Dedifferentiated amniotic fluid mesenchymal stem cell (primary cell): ENCODE measurements around the gene XPO4.

Experiments
- DNase-seq: peaks from one replicate; pipeline ENCODE4 v3.0.0-alpha.2; 2016; ENCODE audit errors: extremely low spot score

XPO4 gene

DNA sequence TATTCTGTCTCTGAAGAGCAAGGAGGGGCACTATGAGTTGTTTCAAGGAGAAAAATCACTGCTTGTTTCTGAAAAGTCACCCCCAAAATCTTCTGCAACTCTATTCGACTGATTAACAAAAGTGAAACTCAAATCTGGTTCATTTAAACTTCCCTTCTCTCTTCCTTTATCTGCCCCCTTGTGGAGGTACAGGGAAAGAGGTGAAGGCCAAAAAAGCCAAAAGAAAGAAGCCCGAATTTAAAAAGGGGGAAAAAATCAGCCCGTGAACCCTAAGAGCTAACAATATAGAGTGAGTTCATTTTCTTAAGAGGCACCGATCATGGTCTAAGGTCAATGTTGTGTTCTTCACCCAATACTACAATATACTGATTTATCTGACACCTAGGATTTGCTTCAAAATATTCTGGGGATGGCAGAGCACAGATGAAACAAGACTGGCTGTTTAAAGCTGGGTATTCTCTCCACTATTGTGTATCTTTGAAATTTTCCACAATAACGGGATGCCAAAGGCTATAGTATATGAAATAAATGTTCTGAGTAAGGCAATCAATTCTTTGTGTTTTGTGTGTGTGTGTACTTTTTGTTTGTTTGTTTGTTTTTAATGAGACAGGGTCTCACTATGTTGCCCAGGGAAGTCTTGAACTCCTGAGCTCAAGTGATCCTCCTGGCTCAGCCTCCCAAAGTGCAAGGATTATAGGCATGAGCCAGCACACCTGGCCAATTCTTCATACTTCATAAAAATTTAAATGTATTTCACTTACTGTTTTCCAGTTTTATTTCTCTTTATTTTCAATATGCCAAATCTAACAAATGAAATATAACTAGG, 73.8 kb downstream of the XPO4 start:
- DNase-seq: peak; percentile 80

DNA sequence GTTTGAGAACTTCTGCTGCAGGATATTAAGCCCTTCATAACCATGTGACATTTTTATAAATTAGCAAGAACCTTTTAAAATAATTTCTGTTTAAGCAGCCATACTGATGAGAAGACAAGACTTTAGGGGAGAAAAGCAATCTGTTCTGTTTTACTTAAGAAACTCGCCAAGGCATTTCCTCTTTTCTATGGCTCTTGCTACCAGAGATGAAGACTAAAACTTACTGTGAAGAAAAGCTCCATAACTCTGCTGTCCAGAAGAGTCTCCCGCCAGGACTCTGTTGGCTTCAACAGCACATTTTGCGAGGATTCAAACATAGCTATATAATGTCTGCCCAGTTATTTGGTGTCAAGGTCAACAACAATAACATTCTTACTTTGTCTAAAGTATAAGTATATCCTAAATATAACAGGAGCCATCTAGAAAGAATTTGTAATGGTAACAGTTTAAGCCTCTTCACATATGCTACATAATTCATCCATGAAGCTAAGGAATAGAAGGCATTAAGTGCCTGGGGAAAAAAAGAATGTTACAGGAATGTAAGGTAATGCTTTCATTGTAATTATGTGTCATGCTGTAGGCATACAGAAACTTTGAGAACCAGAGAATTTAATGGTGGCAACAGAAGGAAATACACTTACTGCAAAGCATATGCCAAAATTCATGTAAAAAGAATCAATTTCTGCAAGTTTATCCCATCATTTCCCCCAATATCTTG, 75.5 kb downstream of the XPO4 start:
- no peak for DNase-seq

- DNase-seq: no peak
Observed at GRCh38 chr13:20826301-20826700, 76.2 kb downstream of the XPO4 start.

DNA sequence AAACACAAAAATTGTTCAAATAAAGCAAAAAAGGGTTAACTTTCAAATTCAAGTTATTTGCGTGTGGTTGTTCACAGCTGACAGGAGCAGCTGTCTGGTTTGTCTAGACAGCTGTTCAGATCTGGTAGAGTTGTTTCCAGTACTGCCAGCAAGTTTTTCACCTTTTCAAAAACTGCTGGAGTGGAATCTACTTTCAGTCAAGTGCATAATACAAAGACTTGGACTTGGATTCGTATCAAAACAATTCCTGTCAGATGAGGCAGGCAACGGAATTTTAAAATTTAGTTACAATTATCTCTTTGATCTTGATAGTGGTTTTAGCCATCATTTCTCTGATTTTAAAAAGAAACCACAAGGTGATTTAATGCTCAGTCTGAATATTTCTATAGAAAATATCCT, 77.1 kb downstream of the XPO4 start:
- no peak for DNase-seq

DNA sequence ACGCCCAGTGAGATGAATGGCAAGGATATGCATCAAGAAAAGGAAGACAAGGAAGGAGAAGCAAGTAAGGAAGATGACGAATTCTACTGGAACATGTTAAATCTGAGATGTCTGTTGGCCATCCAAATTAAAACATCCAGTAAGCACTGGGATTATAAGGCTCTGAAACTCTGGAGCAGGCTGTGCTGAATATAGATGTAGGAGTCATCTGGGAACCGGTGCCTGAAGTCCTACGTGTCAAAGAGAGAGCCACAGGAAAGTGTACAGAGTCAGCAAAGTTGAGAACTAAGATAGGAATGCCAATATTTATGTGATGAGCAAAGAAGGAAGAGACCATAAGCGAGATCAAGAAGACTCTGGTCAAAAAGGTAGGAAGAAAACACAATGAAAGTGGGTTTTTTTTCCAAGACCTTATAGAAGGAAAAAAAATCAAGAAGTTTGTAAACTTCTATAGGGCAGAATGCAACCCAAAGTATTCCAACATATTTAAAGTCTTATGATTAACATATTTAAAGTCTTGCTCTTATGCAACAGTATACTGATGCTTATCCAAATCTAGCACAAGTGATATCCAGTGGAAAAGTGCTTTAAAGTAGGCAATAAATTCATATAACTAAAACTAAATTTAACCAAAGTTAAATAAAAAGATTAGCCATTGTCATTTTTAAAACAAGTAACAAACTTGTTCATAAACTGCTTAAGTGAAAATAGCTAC, 77.6 kb downstream of the XPO4 start:
- no peak for DNase-seq

- no peak for DNase-seq
Observed at GRCh38 chr13:20823071-20823470, 79.5 kb downstream of the XPO4 start.

DNA sequence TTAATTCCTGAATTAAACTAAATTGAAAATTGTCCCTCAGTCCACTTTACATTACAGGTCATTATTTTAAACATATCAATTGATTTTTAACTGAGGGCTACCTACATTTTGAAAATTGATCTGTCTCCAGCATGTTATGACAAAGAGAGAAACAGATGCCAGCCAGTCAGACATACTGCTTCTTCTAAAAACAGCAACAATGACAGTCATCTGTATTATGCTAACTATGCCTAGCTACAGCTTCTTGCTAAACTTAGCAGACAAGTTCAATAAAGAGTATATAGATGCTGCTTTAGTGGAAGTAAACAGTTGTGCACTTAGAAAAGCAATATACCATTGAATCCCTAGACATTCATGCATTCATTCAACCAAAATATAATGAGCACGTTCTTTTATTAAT, 80.1 kb downstream of the XPO4 start:
- DNase-seq: no peak

DNA sequence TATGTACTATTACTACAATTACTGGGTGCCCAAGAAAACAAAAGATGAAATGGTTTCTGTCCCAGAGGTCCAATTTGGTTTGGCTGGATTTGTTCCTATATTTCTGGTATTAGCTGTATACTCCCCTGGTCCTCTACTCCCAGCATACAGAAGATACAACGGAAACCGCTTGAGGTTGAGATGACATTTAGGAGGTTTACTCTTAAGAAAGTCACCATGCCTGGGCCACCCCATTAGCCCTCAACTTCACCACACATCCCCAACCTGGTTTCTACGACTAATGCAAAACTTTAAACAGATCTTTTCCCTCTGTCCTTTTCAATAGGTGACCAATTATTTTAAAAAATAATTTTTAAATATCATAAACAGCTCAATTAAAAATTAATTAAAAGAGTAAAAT, 82.8 kb downstream of the XPO4 start:
- DNase-seq: no peak

DNA sequence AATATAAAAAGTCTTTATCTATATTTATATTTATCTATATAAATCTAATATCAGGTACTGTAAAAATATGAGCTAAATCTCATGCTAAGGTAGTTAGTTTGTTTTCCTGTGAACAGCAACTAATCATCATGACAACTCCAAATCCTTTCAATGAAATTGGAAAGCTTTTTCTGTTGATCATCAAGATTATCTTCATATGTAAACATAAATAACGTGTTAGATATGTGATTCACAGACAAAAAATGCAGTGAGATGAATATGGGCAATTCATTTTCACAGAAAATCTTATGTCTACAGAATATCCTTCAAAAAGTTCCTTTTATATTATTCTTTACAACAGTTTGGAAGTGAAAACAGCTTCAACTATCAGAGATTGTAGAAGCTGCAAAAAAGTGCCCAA, 87.1 kb downstream of the XPO4 start:
- no peak for DNase-seq

GRCh38 chr13:20814224-20814910, 88.2 kb downstream of the XPO4 start:
- DNase-seq: peak; percentile 86

GRCh38 chr13:20812890-20813289, 89.7 kb downstream of the XPO4 start:
- no peak for DNase-seq

- no peak for DNase-seq
Observed at GRCh38 chr13:20810808-20811207, 91.7 kb downstream of the XPO4 start.

DNA sequence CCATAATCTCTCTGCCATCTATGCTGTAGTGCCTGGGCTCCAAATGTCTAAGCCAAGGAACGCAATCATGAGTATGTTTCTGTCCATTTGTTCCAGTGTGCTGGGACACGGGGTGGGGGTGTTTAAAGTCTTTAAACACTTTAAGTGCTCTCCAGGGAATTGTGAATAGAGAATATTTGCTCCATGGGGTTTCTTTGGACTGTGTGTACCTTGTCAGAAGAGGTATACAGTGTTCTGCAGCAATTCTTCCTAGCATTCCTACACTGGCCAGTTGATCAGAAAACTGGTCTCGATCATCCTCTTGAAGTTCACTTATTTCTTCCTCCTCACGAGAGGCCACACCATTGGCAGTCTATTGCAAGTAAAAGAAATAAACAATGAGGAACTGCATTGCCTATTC, 93.7 kb downstream of the XPO4 start:
- no peak for DNase-seq

DNA sequence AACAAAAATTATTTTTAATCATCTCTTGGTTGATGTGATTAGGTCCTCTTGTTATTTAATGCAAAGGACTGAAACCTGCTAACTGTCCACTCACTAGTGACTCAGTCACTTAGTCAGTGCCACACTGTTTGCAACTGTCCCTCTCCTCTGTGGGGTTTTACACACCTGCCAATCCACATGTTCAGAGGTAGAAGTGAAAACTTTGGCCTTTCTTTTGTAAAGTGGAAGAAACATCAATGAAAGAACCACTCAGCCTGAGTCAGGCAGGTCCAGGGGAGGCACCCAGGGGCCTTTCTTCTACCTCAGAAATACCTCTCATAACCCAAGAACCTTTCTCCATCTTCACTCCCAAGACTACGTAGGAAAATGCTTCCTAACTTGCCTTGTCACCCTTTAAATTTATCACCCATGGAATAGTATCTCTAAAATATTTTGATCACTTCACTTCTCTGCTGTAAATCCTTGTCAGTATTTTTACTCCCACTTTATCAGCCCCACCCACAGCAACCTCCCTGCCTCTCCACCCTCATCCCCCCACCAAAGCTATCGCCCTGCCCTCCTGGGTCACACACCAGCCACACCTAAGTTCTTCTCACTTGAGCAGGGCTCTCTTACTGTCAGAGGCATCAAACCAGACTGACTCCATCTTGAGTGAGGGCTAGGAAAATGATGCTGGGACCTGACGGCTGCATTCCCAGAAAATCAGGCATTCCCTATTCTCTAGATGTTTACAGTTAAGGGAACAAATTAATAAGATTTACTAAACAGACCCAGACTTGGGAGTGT, 99.2 kb downstream of the XPO4 start:
- no peak for DNase-seq

- no peak for DNase-seq
Observed at GRCh38 chr13:20801707-20802106, 100.8 kb downstream of the XPO4 start.

GRCh38 chr13:20799726-20800416, 102.7 kb downstream of the XPO4 start:
- no peak for DNase-seq

DNA sequence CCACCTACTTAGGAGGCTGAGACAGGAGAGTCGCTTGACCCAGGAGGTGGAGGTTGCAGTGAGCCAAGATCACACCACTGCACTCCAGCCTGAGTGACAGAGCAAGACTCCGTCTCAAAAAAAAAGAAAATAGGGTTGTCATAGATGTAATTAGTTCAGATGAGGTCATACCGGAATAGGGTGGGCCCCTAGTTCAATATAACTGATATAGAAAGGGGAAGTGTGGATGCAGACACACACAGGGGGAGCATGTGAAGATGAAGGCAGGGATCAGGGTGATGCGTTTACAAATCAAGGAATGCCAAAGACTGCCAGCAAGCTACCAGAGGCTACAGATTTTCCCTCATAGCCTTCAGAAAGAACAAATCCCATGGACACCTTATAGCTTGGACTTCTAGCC, 104.5 kb downstream of the XPO4 start:
- no peak for DNase-seq

GRCh38 chr13:20796791-20797508, 105.6 kb downstream of the XPO4 start:
- DNase-seq: no peak

GRCh38 chr13:20789665-20790064, 112.9 kb downstream of the XPO4 start:
- no peak for DNase-seq

DNA sequence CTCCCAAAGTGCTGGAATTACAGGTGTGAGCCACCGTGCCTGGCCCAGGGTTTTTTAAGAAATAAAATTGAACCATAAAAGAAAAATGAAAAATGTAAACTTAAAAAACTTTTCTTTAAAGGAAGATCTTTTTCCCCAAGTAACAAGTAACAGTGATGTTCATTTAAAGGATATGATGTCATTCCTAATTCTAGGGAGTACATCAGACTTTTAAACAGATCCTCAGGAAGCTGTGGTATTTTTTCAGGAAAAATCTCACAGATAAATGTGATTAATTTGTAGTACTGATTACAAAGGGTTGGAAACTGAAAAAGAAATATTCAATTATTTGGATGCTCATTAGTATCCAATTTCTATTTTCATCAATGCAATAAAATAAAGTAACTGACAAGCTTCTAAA, 114.2 kb downstream of the XPO4 start:
- DNase-seq: no peak
